ENCODE measurements around the gene TCF12.

The TCF12 gene

DNA sequence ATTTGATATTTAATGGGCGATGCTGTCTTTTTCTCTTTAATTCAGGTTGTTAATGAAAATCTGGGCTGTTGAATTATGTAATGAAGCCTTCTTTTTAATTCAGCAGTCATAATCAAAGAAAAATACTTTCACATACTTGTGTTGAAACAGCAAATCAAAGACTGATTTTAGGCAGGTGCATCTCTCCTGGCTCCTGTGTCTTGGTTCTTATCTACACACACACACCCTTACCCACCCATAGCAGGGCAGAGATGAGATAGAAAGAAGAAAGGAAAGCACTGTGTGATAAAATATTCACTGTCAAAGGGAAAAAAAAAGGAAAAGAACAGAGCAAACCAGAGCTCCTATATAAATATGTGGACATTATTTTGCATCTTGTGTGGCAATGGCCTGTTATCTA lies 327.3 kb downstream of the TCF12 start:
- DNase-seq (ENCODE audit: low read depth): no peak
- no peak overlapping the region for H3K4me3 ChIP-seq (ENCODE audit: control insufficient read depth, low read depth, low read length)
- TF ChIP-seq, protein P1, sequence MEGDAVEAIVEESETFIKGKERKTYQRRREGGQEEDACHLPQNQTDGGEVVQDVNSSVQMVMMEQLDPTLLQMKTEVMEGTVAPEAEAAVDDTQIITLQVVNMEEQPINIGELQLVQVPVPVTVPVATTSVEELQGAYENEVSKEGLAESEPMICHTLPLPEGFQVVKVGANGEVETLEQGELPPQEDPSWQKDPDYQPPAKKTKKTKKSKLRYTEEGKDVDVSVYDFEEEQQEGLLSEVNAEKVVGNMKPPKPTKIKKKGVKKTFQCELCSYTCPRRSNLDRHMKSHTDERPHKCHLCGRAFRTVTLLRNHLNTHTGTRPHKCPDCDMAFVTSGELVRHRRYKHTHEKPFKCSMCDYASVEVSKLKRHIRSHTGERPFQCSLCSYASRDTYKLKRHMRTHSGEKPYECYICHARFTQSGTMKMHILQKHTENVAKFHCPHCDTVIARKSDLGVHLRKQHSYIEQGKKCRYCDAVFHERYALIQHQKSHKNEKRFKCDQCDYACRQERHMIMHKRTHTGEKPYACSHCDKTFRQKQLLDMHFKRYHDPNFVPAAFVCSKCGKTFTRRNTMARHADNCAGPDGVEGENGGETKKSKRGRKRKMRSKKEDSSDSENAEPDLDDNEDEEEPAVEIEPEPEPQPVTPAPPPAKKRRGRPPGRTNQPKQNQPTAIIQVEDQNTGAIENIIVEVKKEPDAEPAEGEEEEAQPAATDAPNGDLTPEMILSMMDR (conservative IDR thresholded peaks at IDR 0.05; ENCODE audit: control insufficient read depth, insufficient read depth, low read depth, low read length): no peak

GRCh38 chr15:57248074-57248473 lies 329.6 kb downstream of the TCF12 start:
- DNase-seq (ENCODE audit: low read depth): no peak
- H3K4me3 ChIP-seq (ENCODE audit: control insufficient read depth, low read depth, low read length): no peak overlapping the region
- TF ChIP-seq, protein P1 (conservative IDR thresholded peaks at IDR 0.05; ENCODE audit: control insufficient read depth, insufficient read depth, low read depth, low read length): no peak

DNA sequence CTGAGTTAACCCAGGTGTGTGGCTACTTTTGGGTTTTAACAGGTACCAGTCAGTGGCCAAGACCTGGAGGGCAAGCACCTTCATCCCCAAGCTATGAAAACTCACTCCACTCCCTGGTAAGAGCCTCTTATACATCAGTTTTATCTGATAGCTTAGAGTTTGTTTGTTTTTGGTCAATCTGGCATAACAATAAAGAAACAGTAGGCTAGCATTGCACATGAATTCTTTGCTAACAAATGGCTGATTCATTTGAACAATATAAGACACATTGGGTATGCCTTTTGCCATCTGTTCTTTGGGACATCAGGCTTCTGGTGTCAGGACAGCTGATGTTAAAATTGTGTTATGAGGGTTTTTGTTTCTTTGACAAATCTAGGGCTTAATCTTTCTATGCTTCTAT lies 332.9 kb downstream of the TCF12 start:
- no peak overlapping the region for H3K4me3 ChIP-seq (ENCODE audit: control insufficient read depth, low read depth, low read length)
- TF ChIP-seq, protein P1 (conservative IDR thresholded peaks at IDR 0.05; ENCODE audit: control insufficient read depth, insufficient read depth, low read depth, low read length): no peak
- DNase-seq (ENCODE audit: low read depth): peak; percentile 37

DNA sequence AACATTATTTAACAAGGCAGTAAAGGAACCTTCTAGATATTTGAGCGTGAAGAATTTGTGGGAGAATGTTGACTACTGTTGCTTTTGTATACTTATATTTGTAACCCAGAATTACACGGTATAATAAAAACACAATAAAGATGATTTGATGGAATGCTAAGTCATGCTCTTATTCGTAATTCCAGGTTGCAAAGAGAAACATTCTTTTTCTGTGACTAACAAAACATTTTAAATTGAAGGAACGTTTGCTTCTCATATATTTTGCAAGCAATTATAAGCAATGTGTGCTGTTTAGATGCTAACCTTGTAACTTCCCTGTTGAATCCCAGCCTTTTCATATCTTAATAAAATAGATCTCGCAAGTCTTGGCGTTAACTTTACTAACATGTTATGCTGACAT lies 333.5 kb downstream of the TCF12 start:
- no peak overlapping the region for H3K4me3 ChIP-seq (ENCODE audit: control insufficient read depth, low read depth, low read length)
- TF ChIP-seq, protein P1 (conservative IDR thresholded peaks at IDR 0.05; ENCODE audit: control insufficient read depth, insufficient read depth, low read depth, low read length): no peak
- DNase-seq (ENCODE audit: low read depth): peak; percentile 49

GRCh38 chr15:57253082-57253481 lies 334.6 kb downstream of the TCF12 start:
- DNase-seq (ENCODE audit: low read depth): no peak
- H3K4me3 ChIP-seq (ENCODE audit: control insufficient read depth, low read depth, low read length): no peak overlapping the region
- TF ChIP-seq, protein P1 (conservative IDR thresholded peaks at IDR 0.05; ENCODE audit: control insufficient read depth, insufficient read depth, low read depth, low read length): no peak

DNA sequence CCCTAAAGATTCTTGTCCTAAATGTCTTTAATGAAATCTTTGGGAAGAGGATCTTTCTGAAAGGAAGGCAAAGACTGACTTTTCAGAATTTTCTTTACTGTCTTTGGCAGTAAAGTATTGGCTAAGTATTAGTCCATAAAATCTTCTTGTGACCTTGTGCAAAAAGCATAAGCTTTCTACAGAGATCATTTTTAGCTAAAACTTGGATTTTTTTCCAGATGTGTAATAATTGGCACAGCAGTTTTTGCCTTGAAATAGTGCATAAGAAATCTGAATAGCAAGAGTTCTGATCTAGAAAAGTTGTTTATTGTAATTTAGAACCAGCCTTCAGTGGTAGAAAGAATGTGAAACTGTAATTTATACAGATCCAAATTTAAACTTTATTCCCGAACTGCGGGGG lies 335.1 kb downstream of the TCF12 start:
- no peak for DNase-seq (ENCODE audit: low read depth)
- H3K4me3 ChIP-seq (ENCODE audit: control insufficient read depth, low read depth, low read length): no peak overlapping the region
- TF ChIP-seq, protein P1 (conservative IDR thresholded peaks at IDR 0.05; ENCODE audit: control insufficient read depth, insufficient read depth, low read depth, low read length): no peak

DNA sequence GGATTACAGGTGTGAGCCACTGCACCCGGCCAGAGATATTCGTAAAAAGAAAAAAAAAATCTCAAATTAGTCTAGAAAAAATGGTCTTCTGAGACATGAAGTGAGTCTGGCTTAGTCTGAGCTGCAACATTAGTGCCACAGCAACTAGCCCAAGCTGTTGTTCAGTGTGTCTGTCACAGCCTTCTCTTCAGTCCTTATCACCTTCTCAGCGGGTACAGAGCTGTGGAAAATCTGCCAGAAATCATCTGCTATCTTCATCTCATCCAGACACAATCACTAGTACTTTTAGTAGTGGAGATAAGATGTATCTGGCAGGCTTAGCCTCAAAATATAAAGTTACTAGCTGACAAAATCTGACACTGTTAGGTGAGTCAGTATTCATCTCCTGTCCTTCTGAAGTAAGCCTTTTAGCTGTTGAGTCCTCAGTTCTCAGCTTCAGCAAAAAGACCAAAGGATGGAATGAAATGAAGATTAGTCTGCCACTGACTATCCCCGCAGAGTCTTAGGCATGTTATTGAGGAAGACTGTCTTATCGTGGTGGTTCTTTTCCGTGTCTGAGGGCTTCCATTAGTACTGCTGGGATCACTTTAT lies 337.4 kb downstream of the TCF12 start:
- TF ChIP-seq, protein P1 (conservative IDR thresholded peaks at IDR 0.05; ENCODE audit: control insufficient read depth, insufficient read depth, low read depth, low read length): no peak
- no peak for DNase-seq (ENCODE audit: low read depth)
- H3K4me3 ChIP-seq (ENCODE audit: control insufficient read depth, low read depth, low read length): no peak overlapping the region

Measured in fibroblast of mammary gland (primary cell).